NB4 (cell line): ENCODE data around the gene ECE1.
"Not testable (repeated sequence)": the region's sequence is repeated elsewhere in the genome, so short reads cannot be mapped to it uniquely, and the experiment has no call there.

Experiments used
- POLR2A ChIP-seq: IDR thresholded peaks from 2 replicates; pipeline ENCODE4 v1.6.1; 2011; ENCODE audit warnings: mild to moderate bottlenecking; ENCODE audit not compliant: insufficient read length; ENCODE audit errors: extremely low read depth
- TF ChIP-seq, protein P1 (sequence below): IDR thresholded peaks from 2 replicates; pipeline ENCODE4 v1.6.1; 2011; ENCODE audit warnings: low read depth, low read length
- TF ChIP-seq, protein P2 (sequence below): IDR thresholded peaks from one replicate; pipeline ENCODE4 v1.5.1; 2012; ENCODE audit warnings: low read depth, low read length

DNA sequence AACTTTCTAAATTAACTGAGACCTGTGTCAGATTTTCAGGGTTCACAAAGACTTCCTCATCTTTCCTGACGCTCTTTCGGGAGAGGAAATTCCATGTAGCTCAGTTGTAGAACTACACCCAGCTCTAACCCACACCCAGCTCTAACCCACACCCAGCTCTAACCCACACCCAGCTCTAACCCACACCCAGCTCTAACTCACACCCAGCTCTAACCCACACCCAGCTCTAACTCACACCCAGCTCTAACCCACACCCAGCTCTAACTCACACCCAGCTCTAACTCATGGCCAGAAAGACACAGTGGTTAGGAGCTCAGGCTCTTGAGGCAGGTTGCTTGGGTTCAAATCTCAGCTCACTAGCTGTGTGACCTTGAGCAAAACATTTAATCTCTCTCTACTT, 99.5 kb downstream of the ECE1 start:
- TF ChIP-seq, protein P1, sequence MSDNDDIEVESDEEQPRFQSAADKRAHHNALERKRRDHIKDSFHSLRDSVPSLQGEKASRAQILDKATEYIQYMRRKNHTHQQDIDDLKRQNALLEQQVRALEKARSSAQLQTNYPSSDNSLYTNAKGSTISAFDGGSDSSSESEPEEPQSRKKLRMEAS = not testable (repeated sequence)
- TF ChIP-seq POLR2A = not testable (repeated sequence)
- TF ChIP-seq, protein P2, sequence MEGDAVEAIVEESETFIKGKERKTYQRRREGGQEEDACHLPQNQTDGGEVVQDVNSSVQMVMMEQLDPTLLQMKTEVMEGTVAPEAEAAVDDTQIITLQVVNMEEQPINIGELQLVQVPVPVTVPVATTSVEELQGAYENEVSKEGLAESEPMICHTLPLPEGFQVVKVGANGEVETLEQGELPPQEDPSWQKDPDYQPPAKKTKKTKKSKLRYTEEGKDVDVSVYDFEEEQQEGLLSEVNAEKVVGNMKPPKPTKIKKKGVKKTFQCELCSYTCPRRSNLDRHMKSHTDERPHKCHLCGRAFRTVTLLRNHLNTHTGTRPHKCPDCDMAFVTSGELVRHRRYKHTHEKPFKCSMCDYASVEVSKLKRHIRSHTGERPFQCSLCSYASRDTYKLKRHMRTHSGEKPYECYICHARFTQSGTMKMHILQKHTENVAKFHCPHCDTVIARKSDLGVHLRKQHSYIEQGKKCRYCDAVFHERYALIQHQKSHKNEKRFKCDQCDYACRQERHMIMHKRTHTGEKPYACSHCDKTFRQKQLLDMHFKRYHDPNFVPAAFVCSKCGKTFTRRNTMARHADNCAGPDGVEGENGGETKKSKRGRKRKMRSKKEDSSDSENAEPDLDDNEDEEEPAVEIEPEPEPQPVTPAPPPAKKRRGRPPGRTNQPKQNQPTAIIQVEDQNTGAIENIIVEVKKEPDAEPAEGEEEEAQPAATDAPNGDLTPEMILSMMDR = not testable (repeated sequence)
